A549 (cell line): ENCODE measurements around the gene SINHCAF. TPM values are rescaled to one million over a fixed set of nuclear protein-coding genes. Genes with fewer than 3 reads are reported as not detected.
A peak's percentile ranks its signal among the peaks of the same experiment; 100 is the strongest.

ENCODE experiments used
- ATAC-seq, 2 experiments: fragments of 200-7000 bp in 1 of 2; fragments of >200 bp in 1 of 2; cut with Nextera tagmentation in 1 of 2; cut with Tn5 transposase in 1 of 2; 3 replicates each; pipeline versions ENCODE4 v1.8.0 to v1.9.1; 2018 to 2020; ENCODE audit warnings: mild to moderate bottlenecking in 1 of 2, moderate library complexity in 1 of 2
- CTCF ChIA-PET: fragments of 300-600 bp; sonication (Branson Sonifier 250); formaldehyde crosslinking; extraction: SDS; loops from one replicate; lab custom pipeline; 2021; ENCODE audit warnings: antibody characterized with exemption, inconsistent platforms; lab: Yijun Ruan, JAX
- POLR2A ChIA-PET: fragments of 350-600 bp; formaldehyde crosslinking; extraction: SDS; loops from one replicate; lab custom pipeline; 2021; ENCODE audit warnings: antibody characterized with exemption, inconsistent platforms; lab: Yijun Ruan, JAX
- DNase-seq, 2 experiments: peaks; one replicate each; pipeline versions ENCODE4 v3.0.0 to v3.0.0-alpha.2; 2011 to 2016; ENCODE audit warnings: low read depth in 1 of 2, low spot score in 1 of 2
- FAIRE-seq: peaks from 2 replicates; lab custom pipeline; 2011; peaks lifted over from hg19 to GRCh38; lab: Jason Lieb, UNC
- H3K27ac ChIP-seq, 2 experiments: fragments of >200 bp; sonication (Bioruptor Twin); formaldehyde crosslinking; 3 replicates each; pipeline ENCODE4 v1.5.1; 2016 to 2017
- H3K4me1 ChIP-seq: fragments of >200 bp; sonication (Bioruptor Twin); formaldehyde crosslinking; 3 replicates; pipeline ENCODE4 v1.6.1; 2016
- H3K4me2 ChIP-seq: fragments of >200 bp; sonication (Bioruptor Twin); formaldehyde crosslinking; 3 replicates; pipeline ENCODE4 v1.6.1; 2016
- H3K4me3 ChIP-seq: fragments of >200 bp; sonication (Bioruptor Twin); formaldehyde crosslinking; 3 replicates; pipeline ENCODE4 v1.5.1; 2016
- H3K9me3 ChIP-seq: fragments of >200 bp; sonication (Bioruptor Twin); formaldehyde crosslinking; 3 replicates; pipeline ENCODE4 v1.6.1; 2016
- CBX8 ChIP-seq: fragments of 200-600 bp; sonication (generic); IDR thresholded peaks from 2 replicates; pipeline ENCODE4 v1.6.1; 2016
- CHD2 ChIP-seq: fragments of 150-350 bp; IDR thresholded peaks from 2 replicates; pipeline ENCODE4 v1.6.1; 2014; ENCODE audit warnings: low read length; ENCODE audit not compliant: partially characterized antibody
- ELK1 ChIP-seq: fragments of 150-350 bp; IDR thresholded peaks from 2 replicates; pipeline ENCODE4 v1.6.1; 2014; ENCODE audit warnings: low read depth, mild to moderate bottlenecking, low read length
- EP300 ChIP-seq, 2 experiments: fragments of >200 bp; sonication (Bioruptor Twin); formaldehyde crosslinking; IDR thresholded peaks; 2 replicates in 1 of 2; 3 replicates in 1 of 2; pipeline ENCODE4 v1.6.1; 2016 to 2017
- HOXA7 ChIP-seq: fragments of 250-450 bp; sonication (Bioruptor Pico); IDR thresholded peaks from 2 replicates; pipeline ENCODE4 v1.5.0; 2020; ENCODE audit warnings: mild to moderate bottlenecking, moderate library complexity
- HOXB5 ChIP-seq: fragments of 250-450 bp; sonication (Bioruptor Pico); IDR thresholded peaks from 2 replicates; pipeline ENCODE4 v1.5.0; 2020; ENCODE audit warnings: mild to moderate bottlenecking, moderate library complexity
- JUN ChIP-seq, 2 experiments: fragments of >200 bp; sonication (Bioruptor Twin); formaldehyde crosslinking; IDR thresholded peaks; 2 replicates in 1 of 2; 3 replicates in 1 of 2; pipeline ENCODE4 v1.6.1; 2016 to 2017
- KDM1A ChIP-seq: fragments of 200-600 bp; sonication (generic); IDR thresholded peaks from 2 replicates; pipeline ENCODE4 v1.6.1; 2016; ENCODE audit warnings: low read depth, mild to moderate bottlenecking
- KDM5A ChIP-seq: fragments of 200-600 bp; sonication (generic); IDR thresholded peaks from 2 replicates; pipeline ENCODE4 v1.6.1; 2016; ENCODE audit warnings: antibody characterized with exemption, mild to moderate bottlenecking
- MYC ChIP-seq: IDR thresholded peaks from 2 replicates; pipeline ENCODE4 v1.6.1; 2012; ENCODE audit warnings: mild to moderate bottlenecking, inconsistent platforms, low read length, improper control_type of control experiment, borderline replicate concordance
- NFE2L2 ChIP-seq: fragments of 150-350 bp; conservative IDR thresholded peaks from 2 replicates; pipeline ENCODE4 v1.6.1; 2014; ENCODE audit warnings: low read length
- NR3C1 ChIP-seq: fragments of >200 bp; sonication (Bioruptor Twin); formaldehyde crosslinking; IDR thresholded peaks from 3 replicates; pipeline ENCODE4 v1.6.1; 2017
- POLR2A ChIP-seq: IDR thresholded peaks from 2 replicates; pipeline ENCODE4 v1.6.1; 2012; ENCODE audit warnings: mild to moderate bottlenecking, low read length
- POLR2AphosphoS2 ChIP-seq: conservative IDR thresholded peaks from 2 replicates; pipeline ENCODE4 v1.6.1; 2012; ENCODE audit warnings: low read length, improper control_type of control experiment, inconsistent platforms
- RARB ChIP-seq: fragments of 250-450 bp; sonication (Bioruptor Pico); IDR thresholded peaks from 2 replicates; pipeline ENCODE4 v1.8.0; 2021; ENCODE audit warnings: mild to moderate bottlenecking, moderate library complexity
- RCOR1 ChIP-seq: fragments of 150-350 bp; IDR thresholded peaks from 2 replicates; pipeline ENCODE4 v1.6.1; 2014; ENCODE audit warnings: antibody characterized with exemption, low read length, low read depth
- RFX5 ChIP-seq: fragments of 450-650 bp; IDR thresholded peaks from 2 replicates; pipeline ENCODE4 v1.7.1; 2014; ENCODE audit warnings: antibody characterized with exemption, mild to moderate bottlenecking, moderate library complexity
- TFCP2L1 ChIP-seq: fragments of 250-450 bp; sonication (Bioruptor Pico); IDR thresholded peaks from 2 replicates; pipeline ENCODE4 v1.5.0; 2021; ENCODE audit warnings: mild to moderate bottlenecking
- TP53 ChIP-seq: fragments of 250-450 bp; sonication (Bioruptor Pico); IDR thresholded peaks from 2 replicates; pipeline ENCODE4 v1.5.0; 2021; ENCODE audit warnings: mild to moderate bottlenecking, moderate library complexity
- USF2 ChIP-seq: fragments of 450-650 bp; IDR thresholded peaks from 2 replicates; pipeline ENCODE4 v1.6.1; 2014; ENCODE audit warnings: antibody characterized with exemption
- ZNF302 ChIP-seq: fragments of 250-450 bp; sonication (Bioruptor Pico); IDR thresholded peaks from 2 replicates; pipeline ENCODE4 v1.9.0; 2021; ENCODE audit warnings: inconsistent platforms, mild to moderate bottlenecking, moderate library complexity
- WGBS: methylation state at CpG from one replicate; pipeline ENCODE4 v1.1.6; 2017; ENCODE audit errors: missing lambda C conversion rate; 5-methylcytosine and 5-hydroxymethylcytosine counted together
- polyA plus RNA-seq, 4 experiments: library from polyadenylated mRNA; depleted of rRNA in 3 of 4; stranded (reverse); fragments of >200 nt; fragmentation: RNase III in 1 of 4; extraction: RNeasy Plus Mini Kit Qiagen cat#74134 plus additional on column Dnase treatment in 1 of 4; gene quantifications; 2 replicates in 3 of 4; 3 replicates in 1 of 4; pipeline ENCODE4 v1.2.3, GENCODE V29; 2011 to 2017
- TF ChIP-seq, protein P1 (sequence below): fragments of 250-450 bp; sonication (Bioruptor Pico); IDR thresholded peaks from 2 replicates; pipeline ENCODE4 v1.5.0; 2020; ENCODE audit warnings: low read depth, mild to moderate bottlenecking, moderate library complexity
- TF ChIP-seq, protein P2 (sequence below): IDR thresholded peaks from 2 replicates; pipeline ENCODE4 v1.6.1; 2012; ENCODE audit warnings: low read depth, borderline replicate concordance
- TF ChIP-seq, protein P3 (sequence below): IDR thresholded peaks from 2 replicates; pipeline ENCODE4 v1.6.1; 2012
- TF ChIP-seq, protein P4 (sequence below): fragments of >200 bp; sonication (Bioruptor Twin); formaldehyde crosslinking; IDR thresholded peaks from 3 replicates; pipeline ENCODE4 v1.5.1; 2016

The SINHCAF gene
- polyA plus RNA-seq, 2 of the 4 experiments (the other 2 are of a cell fraction): 38.8 to 106 TPM

DNA sequence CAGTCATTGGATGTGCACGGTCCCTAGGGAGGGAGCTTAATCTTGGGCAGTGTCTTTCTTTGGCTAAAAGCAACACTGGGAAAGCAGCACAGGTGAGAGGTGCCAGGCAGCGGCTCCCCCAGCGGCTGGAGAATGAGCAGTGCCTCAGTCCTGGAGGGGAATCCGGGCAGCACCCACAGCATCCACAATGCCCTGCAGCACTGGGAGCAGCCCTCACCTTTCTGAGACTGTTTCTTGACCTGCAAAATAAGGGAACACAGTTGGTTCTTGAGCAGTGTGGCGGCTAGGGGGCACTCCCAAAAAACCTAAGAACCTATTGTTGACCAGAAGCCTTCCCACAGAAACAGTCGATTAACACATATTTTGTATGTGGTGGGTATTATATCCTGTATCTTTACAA lies 75.8 kb downstream of the SINHCAF start:
- H3K9me3 ChIP-seq: no peaks in the 10 kb centered on the region
- FAIRE-seq (no peak), ATAC-seq (peak; percentile 21 to 48; a peak in 3 of 6 replicates), DNase-seq (no peak)
- no peak overlapping the region for H3K27ac ChIP-seq
- H3K4me1 ChIP-seq: no peaks in the 10 kb centered on the region
- CTCF ChIA-PET: interaction anchor here (0.6 to 3.4 kb wide), 5 partner anchors 11 to 267 kb away, joined by 3 to 44 read pairs (median 6); no protein-coding TSS in a partner anchor
- no peak overlapping the region for H3K4me2 ChIP-seq
- WGBS: 27% methylated on average over 6 of the region's 6 CpGs
- TF ChIP-seq JUN (IDR thresholded peaks at IDR 0.05): no peak
- TF ChIP-seq CBX8: no peak
- no peak for TF ChIP-seq HOXA7 (CRISPR knock-in tag)
- no peak for TF ChIP-seq TFCP2L1 (CRISPR knock-in tag)
- no peak overlapping the region for H3K4me3 ChIP-seq
- POLR2A ChIA-PET: no interaction called here

DNA sequence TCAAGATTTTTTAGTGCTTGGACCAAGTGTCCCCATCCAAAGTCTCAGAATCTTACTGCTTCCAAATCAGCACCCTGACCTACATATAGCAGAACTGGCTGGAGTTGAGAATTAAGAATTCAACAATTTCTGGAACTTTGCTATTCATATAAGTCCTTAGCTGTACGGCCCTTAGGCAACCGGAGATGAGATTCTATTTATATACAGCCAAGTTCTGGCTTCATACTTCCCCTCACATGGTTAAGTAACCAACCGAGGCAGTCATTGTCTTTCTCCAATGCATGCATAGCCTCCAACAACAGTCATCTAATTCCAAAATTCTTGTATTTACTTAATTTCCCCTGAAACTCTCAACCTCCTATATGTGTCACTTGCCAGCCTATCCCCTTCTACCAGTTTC lies 76.6 kb downstream of the SINHCAF start:
- FAIRE-seq (no peak), ATAC-seq (no peak), DNase-seq (no peak)
- H3K9me3 ChIP-seq: no peaks in the 10 kb centered on the region
- no peak overlapping the region for H3K27ac ChIP-seq
- H3K4me2 ChIP-seq: no peak overlapping the region
- ChIA-PET CTCF (interaction anchor here (2.9 to 3.4 kb wide), 2 partner anchors 10 to 22 kb away, joined by 31 to 44 read pairs; no protein-coding TSS in a partner anchor), POLR2A (no interaction called here)
- no peaks in the 10 kb centered on the region for H3K4me1 ChIP-seq
- no peak overlapping the region for H3K4me3 ChIP-seq
- WGBS: 41% methylated on average over 3 of the region's 3 CpGs
- TF ChIP-seq RARB (CRISPR knock-in tag) (no peak), KDM5A (no peak), TFCP2L1 (CRISPR knock-in tag) (no peak), ELK1 (no peak), NFE2L2 (no peak), HOXA7 (CRISPR knock-in tag) (no peak)
- TF ChIP-seq, protein P1, sequence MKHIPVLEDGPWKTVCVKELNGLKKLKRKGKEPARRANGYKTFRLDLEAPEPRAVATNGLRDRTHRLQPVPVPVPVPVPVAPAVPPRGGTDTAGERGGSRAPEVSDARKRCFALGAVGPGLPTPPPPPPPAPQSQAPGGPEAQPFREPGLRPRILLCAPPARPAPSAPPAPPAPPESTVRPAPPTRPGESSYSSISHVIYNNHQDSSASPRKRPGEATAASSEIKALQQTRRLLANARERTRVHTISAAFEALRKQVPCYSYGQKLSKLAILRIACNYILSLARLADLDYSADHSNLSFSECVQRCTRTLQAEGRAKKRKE: no peak

DNA sequence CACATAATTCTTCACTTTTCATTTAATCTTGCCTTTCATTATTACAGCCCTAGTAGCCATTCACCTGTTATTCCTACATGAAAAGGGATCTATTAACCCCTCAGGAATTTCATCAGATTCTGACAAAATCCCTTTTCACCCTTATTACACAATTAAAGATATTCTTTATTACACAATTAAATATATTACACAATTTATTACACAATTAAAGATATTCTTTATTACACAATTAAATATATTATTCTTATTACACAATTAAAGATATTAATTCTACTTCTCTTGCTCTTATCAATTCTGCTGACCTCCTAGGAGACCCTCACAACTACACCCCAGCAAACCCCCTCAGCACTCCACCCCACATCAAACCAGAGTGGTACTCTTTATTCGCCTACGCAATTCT lies 77.1 kb downstream of the SINHCAF start:
- TF ChIP-seq EP300 (IDR thresholded peaks at IDR 0.05): no peak
- TF ChIP-seq CBX8: no peak
- no peak for TF ChIP-seq TP53 (CRISPR knock-in tag)
- no peak for TF ChIP-seq ZNF302 (CRISPR knock-in tag)
- TF ChIP-seq, protein P2, sequence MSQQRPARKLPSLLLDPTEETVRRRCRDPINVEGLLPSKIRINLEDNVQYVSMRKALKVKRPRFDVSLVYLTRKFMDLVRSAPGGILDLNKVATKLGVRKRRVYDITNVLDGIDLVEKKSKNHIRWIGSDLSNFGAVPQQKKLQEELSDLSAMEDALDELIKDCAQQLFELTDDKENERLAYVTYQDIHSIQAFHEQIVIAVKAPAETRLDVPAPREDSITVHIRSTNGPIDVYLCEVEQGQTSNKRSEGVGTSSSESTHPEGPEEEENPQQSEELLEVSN: no peak
- no peak for TF ChIP-seq USF2
- TF ChIP-seq POLR2AphosphoS2: no peak
- no peak for TF ChIP-seq RCOR1
- TF ChIP-seq MYC: no peak
- TF ChIP-seq JUN (IDR thresholded peaks at IDR 0.05): no peak
- no peak overlapping the region for H3K4me2 ChIP-seq
- ChIA-PET POLR2A (no interaction called here), CTCF (interaction anchor here (0.9 to 3.4 kb wide), 3 partner anchors 10 to 23 kb away, joined by 3 to 44 read pairs (median 5); no protein-coding TSS in a partner anchor)
- no peak for DNase-seq
- 94% methylated on average over 2 of the region's 2 CpGs for WGBS
- ATAC-seq: no peak
- no peak overlapping the region for H3K4me3 ChIP-seq
- no peak for FAIRE-seq
- H3K27ac ChIP-seq: no peak overlapping the region
- H3K9me3 ChIP-seq: no peaks in the 10 kb centered on the region
- H3K4me1 ChIP-seq: no peaks in the 10 kb centered on the region

- H3K9me3 ChIP-seq: no peaks in the 10 kb centered on the region
- ATAC-seq: no peak
- no peaks in the 10 kb centered on the region for H3K4me1 ChIP-seq
- POLR2A ChIA-PET: no interaction called here
- no peak overlapping the region for H3K4me2 ChIP-seq
- H3K4me3 ChIP-seq: no peak overlapping the region
- CTCF ChIA-PET: interaction anchor here (0.9 to 1.9 kb wide), 2 partner anchors 10 to 23 kb away, joined by 3 to 5 read pairs; no protein-coding TSS in a partner anchor
- H3K27ac ChIP-seq: no peak overlapping the region
- no peak for DNase-seq
- WGBS: 71% methylated on average over 6 of the region's 6 CpGs
- no peak for FAIRE-seq
- TF ChIP-seq POLR2A (no peak), HOXB5 (CRISPR knock-in tag) (no peak), CHD2 (no peak), KDM1A (no peak), NR3C1 (no peak), RFX5 (no peak)
- TF ChIP-seq, protein P3, sequence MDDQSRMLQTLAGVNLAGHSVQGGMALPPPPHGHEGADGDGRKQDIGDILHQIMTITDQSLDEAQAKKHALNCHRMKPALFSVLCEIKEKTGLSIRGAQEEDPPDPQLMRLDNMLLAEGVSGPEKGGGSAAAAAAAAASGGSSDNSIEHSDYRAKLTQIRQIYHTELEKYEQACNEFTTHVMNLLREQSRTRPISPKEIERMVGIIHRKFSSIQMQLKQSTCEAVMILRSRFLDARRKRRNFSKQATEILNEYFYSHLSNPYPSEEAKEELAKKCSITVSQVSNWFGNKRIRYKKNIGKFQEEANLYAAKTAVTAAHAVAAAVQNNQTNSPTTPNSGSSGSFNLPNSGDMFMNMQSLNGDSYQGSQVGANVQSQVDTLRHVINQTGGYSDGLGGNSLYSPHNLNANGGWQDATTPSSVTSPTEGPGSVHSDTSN: no peak
- TF ChIP-seq, protein P2: no peak
- TF ChIP-seq, protein P4, sequence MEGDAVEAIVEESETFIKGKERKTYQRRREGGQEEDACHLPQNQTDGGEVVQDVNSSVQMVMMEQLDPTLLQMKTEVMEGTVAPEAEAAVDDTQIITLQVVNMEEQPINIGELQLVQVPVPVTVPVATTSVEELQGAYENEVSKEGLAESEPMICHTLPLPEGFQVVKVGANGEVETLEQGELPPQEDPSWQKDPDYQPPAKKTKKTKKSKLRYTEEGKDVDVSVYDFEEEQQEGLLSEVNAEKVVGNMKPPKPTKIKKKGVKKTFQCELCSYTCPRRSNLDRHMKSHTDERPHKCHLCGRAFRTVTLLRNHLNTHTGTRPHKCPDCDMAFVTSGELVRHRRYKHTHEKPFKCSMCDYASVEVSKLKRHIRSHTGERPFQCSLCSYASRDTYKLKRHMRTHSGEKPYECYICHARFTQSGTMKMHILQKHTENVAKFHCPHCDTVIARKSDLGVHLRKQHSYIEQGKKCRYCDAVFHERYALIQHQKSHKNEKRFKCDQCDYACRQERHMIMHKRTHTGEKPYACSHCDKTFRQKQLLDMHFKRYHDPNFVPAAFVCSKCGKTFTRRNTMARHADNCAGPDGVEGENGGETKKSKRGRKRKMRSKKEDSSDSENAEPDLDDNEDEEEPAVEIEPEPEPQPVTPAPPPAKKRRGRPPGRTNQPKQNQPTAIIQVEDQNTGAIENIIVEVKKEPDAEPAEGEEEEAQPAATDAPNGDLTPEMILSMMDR: no peak
These were observed 77.6 kb downstream of the SINHCAF start for GRCh38 chr12:31248337-31248736.
